Brain pericyte (primary cell): Measurements from ENCODE around the gene ATP9A.
"Not testable (repeated sequence)": the region's sequence is repeated elsewhere in the genome, so short reads cannot be mapped to it uniquely, and the experiment has no call there.

Source experiments
- DNase-seq: peaks from one replicate; pipeline ENCODE4 v3.0.0-alpha.2; 2012; ENCODE audit warnings: low read depth, low spot score

ATP9A gene

GRCh38 chr20:51767867-51768758, at the start of gene ATP9A:
ATP9A (minus strand) TSS chr20:51768390; CDS start chr20:51768369, 21 bp downstream.
- DNase-seq, result no peak

DNA sequence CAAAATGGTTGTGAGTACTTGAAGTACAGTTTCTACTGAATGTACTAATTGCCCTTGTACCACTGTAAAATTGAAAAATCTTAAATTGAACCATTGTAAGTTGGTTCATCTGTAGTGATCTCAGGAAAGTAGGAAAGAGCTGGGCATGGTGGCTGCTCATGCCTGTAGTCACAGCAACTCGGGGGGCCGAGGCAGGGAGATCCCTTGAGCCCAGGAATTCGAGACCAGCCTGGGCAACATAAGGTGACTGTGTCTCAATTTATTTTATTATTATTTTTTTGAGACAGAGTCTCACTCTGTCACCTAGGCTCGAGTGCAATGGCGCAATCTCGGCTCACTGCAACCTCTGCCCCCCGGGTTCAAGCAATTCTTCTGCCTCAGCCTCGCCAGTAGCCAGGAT, 48.7 kb upstream of the ATP9A start:
- DNase-seq, result not testable (repeated sequence)

GRCh38 chr20:51815383-51816076, 47.3 kb upstream of the ATP9A start:
- no peak for DNase-seq

DNA sequence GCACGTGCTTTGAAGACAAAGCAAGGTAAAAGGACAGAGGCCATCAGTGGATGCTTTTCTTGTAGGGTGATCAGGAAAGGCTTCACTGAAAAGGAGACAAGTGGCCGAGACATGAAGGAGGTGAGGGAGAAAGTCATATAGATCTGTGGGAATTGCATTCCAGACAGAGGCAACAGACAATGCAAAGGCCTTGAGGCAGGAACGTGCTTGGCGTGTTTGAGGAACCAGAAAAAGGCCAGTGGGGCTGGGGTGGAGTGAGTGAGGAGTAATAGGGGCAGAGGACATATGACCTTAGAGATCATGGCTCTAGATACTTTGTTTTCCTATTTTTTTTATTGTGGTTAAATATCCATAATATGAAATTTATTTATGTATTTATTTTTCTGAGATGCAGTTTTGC, 44.7 kb upstream of the ATP9A start:
- DNase-seq, result no peak

GRCh38 chr20:51811514-51812128, 43.4 kb upstream of the ATP9A start:
- DNase-seq, result no peak

DNA sequence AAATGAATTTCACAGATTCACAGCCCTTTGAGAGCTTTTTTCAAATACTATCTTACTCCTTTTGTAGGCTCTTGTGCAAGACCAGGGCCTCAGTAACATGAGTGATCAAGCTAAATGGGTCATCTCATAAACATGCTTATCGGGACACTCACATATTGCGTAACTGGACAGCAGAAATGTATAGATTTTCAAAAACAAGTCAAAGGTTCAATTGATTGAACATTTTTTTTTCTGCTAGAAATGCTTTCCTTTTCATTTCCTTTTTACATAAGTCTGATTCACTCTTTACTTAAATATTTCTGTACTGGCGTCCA, 42.8 kb upstream of the ATP9A start:
- no peak for DNase-seq

DNA sequence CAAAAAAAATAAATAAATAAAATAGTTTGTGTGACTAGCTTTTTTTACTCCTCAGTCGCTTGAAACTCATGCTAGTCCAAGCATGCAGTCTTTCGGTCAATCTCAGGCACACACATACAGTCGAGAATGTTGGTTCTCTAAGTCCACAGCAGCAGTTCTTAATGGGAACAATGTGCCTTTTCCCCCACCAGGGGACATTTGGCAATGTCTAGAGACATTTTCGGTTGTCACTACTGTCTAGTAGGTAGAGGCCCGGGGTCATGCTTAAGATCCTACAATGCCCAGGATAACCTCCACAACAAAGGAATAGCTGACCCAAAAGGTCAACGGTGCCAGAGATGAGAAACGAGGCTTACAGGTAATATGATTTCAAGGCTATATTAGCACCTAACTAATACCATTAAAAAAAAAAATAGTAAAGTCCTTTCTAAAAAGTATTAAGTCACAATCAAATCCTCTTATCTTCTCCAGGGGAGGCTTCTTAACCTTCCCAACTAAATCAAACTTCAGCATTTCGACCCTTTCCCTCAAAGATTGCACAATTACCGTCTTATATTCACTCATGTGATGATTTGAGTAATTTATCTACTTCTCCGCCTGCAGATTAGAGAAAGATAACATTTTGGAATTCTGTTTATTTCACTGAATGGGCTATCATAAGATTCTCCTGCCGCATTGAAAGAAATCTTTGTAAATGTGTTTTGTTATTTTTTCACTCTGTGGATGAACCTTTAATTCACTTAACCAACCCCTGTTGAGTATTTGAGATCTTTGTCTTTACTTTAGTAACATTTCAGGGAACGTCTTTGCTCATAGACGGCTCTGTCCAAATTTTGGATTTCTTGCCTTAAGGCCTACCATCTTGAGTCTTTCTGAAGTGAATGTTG, 42.2 kb upstream of the ATP9A start:
- no peak for DNase-seq

- no peak for DNase-seq
Measured at GRCh38 chr20:51807720-51808250, 39.6 kb upstream of the ATP9A start.

GRCh38 chr20:51804754-51805153, 36.6 kb upstream of the ATP9A start:
- no peak for DNase-seq

DNA sequence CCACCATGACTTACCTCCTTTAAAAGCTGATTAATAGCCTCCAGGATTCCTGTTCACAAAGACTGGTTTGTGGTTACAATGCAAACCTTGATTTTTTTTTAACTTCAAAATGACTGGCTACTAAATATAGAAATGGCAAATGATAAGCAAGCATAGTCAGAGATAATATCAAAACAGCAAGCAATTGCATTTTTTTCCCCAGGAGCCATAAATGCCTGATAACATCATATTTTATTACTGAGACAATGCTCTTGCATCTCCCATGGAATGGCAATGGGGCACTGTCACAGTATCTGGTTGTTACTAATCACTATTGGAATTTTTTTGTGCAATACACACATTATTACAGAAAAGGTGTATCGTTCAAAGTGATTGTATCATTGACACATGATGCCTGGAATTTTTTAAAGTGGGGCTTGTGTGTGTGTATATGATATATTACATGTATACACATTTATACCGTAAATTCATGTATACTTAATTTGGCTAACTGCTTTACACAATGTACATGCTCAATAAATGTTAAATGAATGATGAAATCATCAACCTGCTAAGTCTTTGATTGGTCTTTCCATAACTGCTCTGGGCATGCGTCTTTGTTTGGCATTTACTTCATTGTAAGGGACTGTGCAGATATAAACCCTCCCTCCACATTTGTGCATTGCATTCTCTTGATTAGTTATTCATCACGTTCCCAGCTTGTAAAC, 35.1 kb upstream of the ATP9A start:
- no peak for DNase-seq

- no peak for DNase-seq
Measured at GRCh38 chr20:51802170-51802751, 34.1 kb upstream of the ATP9A start, which contains the start of gene SALL4. SALL4 (minus strand) TSS chr20:51802521; CDS start chr20:51802408, 113 bp downstream.

DNA sequence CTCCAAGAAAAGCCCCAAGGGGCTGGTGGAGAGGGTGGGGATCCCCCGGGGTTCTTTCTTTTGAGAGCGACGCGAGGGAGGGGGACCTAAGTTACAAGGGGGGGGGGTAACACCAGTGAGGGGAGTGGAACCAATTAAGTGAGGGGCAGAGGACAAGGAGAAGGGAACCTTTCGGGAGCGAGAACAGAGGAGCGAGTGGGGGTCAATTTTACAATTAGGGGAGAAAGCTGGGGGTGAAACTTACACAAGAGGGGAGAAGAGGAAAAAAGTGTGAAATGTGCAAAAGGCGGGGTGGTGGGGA, 33.6 kb upstream of the ATP9A start:
- DNase-seq, result no peak

DNA sequence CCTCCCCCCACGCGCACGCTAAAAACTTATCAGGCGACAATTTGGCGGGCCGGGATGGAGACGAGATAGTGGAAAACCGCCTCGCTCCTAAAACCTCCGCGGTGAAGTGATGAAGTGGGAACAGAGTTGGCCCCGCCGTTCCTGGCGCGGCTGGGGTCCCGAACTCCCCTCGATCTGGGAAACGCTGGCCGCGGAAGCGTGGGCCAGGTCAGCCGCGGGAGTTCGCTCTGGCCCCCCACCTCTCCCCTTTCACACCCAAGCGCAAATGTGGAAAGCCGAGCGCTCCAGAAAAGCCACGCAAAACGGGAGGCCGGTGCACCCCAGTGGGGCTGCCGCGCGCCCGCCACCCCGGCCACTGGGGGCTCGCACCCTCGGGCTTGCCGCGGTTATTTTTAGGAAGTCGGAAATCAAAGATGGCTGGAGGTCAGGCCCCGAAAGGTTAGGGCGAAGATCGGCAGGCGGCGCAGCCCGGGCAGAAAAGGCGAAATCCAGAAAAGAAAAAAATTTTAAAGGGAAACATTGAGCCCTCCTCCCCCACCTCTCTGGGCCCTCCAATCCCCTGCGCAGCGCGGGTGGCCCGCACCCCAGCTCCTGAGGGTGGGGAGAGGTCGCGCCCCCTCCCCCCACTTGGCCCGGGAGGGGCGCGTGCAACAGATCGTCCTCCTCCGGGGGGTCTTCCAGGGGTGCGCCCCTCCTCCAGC, 33.1 kb upstream of the ATP9A start:
- DNase-seq, result no peak

DNA sequence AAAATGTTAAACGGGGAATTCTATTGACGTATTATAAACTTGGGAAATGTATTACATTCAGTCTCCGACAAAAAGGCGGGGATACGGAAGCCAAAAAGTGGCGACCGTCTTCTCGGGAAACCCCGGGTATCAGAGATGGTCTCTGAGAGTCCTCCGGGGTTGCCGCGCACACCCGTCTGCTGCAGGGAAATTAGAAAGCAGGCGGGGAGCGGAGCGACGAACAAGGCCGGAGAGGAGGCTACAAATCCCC, 32.6 kb upstream of the ATP9A start:
- no peak for DNase-seq

GRCh38 chr20:51800060-51800871, 32.1 kb upstream of the ATP9A start:
- DNase-seq, result no peak

GRCh38 chr20:51799401-51799860, 31.2 kb upstream of the ATP9A start:
- no peak for DNase-seq

DNA sequence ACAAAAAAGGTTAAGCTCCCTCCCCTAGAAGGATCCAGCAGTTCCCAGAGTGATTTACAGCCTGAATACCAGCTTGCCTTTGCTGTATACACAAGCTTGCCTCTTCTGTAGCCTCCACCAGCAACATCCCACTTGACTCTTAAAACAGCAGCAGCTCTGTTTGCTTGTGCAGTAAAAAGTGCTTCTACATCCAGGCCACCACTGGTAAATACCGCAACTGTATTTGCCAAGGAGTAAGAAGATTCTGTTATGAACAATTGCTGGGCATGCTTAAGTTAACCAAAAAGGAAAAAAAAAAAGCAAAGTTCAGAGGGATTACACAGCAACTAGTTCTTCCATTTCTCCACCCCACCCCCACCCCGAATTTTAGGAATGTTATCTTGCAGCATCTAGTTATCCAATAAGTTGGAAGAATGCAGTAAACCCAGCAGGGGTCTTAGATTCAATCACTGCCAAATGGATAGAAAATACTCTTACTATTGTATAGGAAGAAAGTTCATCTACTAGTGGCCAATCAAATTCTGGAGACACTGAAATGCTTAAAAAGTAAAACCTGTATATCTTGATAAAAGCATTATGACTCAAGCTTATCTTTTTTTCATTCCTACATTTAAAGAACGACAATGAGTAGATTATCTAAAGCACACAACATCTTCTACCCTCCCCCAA, 29.3 kb upstream of the ATP9A start:
- DNase-seq, result no peak

DNA sequence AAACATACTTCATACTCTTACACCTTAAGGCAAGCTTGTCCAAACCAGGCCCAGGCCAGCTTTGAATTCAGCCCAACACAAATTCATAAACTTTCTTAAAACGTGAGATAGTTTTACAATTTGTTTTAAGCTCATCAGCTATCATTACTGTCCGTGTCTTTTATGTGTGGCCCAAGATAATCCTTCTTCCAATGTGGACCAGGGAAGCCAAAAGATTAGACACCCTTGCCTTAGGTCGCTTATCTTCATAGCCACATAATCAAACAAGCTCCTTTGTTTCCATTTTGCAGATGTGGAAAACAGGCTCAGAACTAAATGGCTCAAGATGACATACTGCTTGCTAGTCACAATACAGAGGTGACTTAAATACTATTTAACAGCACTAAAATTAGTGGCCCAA, 28.1 kb upstream of the ATP9A start:
- no peak for DNase-seq

DNA sequence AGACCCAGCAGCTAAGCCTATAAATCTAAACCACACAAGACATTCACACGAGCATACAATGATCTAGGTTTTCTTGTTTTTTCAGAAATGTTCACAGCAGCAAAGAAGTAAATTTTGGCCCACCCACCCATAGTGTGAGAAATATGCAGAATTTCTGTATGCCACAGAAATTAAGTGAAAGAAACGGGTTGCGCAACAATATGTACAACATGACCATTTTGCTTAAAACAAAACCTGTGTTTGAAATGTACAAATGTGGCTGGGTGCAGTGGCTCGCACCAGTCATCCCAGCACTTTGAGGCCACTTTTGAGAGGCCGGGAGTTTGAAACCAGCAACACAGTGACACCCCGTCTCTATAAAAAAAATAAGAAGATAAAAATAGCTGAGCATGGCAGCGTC, 24.8 kb upstream of the ATP9A start:
- no peak for DNase-seq
